Progenitor cell of endocrine pancreas (in vitro differentiated cells): ENCODE measurements around the gene FGR. TPM values are rescaled to one million over a fixed set of nuclear protein-coding genes. Genes with fewer than 3 reads are reported as not detected.
"Not testable (repeated sequence)": the region's sequence is repeated elsewhere in the genome, so short reads cannot be mapped to it uniquely, and the experiment has no call there.

ENCODE experiments used
- DNase-seq: peaks from one replicate; pipeline ENCODE4 v3.0.0; 2021; ENCODE audit warnings: low spot score; ENCODE audit not compliant: unreplicated experiment
- H3K27ac Mint-ChIP-seq: 2 replicates; pipeline ENCODE4 v1.8.0; 2021; ENCODE audit warnings: mild to moderate bottlenecking, moderate library complexity, mixed read lengths
- H3K27me3 Mint-ChIP-seq: 2 replicates; pipeline ENCODE4 v1.8.0; 2021; ENCODE audit warnings: mixed read lengths
- H3K36me3 Mint-ChIP-seq: 2 replicates; pipeline ENCODE4 v1.8.0; 2022; ENCODE audit warnings: mixed read lengths; ENCODE audit not compliant: insufficient read depth
- H3K4me1 Mint-ChIP-seq: 2 replicates; pipeline ENCODE4 v1.8.0; 2021; ENCODE audit warnings: low read depth, mixed read lengths
- H3K4me3 Mint-ChIP-seq: 2 replicates; pipeline ENCODE4 v1.8.0; 2021; ENCODE audit warnings: low read depth, mild to moderate bottlenecking, moderate library complexity, mixed read lengths
- H3K9me3 Mint-ChIP-seq: 2 replicates; pipeline ENCODE4 v1.8.0; 2021; ENCODE audit warnings: low read depth, mixed read lengths
- CTCF ChIP-seq: fragments of 200-600 bp; sonication (generic); IDR thresholded peaks from one replicate; pipeline ENCODE4 v1.5.0; 2021; ENCODE audit warnings: antibody characterized with exemption, mild to moderate bottlenecking; ENCODE audit not compliant: unreplicated experiment
- long read RNA-seq: library from polyadenylated mRNA; unstranded; transcript quantifications from one replicate; pipeline ENCODE4 v2.0.0, GENCODE V29; 2020
- total RNA-seq: library from RNA; stranded (reverse); gene quantifications from 2 replicates; pipeline ENCODE4 v1.2.1, GENCODE V29; 2021

FGR gene
- not detected in 2 replicates for total RNA-seq
- long read RNA-seq: 0 reads

GRCh38 chr1:27634985-27635367 lies at the start of gene FGR:
TSS of gene FGR (minus strand) at chr1:27635185. CDS start at chr1:27623916, 11,269 bp downstream.
- Mint-ChIP-seq H3K27ac (no peak within 1 kb of the TSS), H3K4me3 (peak within 1 kb of the TSS; percentile 41), H3K27me3 (peaks cover 61% of the 10 kb centered on the region), H3K36me3 (no peaks in the 10 kb centered on the region), H3K9me3 (no peaks in the 10 kb centered on the region), H3K4me1 (no peaks in the 10 kb centered on the region)
- no peak for TF ChIP-seq CTCF
- no peak for DNase-seq

- Mint-ChIP-seq H3K9me3 (peaks cover 20% of the 10 kb centered on the region), H3K27me3 (peaks cover 8% of the 10 kb centered on the region), H3K4me1 (peaks cover 9% of the 10 kb centered on the region), H3K27ac (no peak overlapping the region), H3K4me3 (no peak overlapping the region), H3K36me3 (peaks cover 9% of the 10 kb centered on the region)
- no peak for DNase-seq
- no peak for TF ChIP-seq CTCF
Measured at GRCh38 chr1:27684176-27684575, 49.2 kb upstream of the FGR start.

- Mint-ChIP-seq H3K36me3 (peaks cover 9% of the 10 kb centered on the region), H3K9me3 (peaks cover 20% of the 10 kb centered on the region), H3K4me1 (peaks cover 9% of the 10 kb centered on the region), H3K27ac (peak overlapping the region; percentile 88), H3K4me3 (peak overlapping the region; percentile 14), H3K27me3 (peaks cover 5% of the 10 kb centered on the region)
- TF ChIP-seq CTCF: no peak
- no peak for DNase-seq
Measured at GRCh38 chr1:27682351-27682944, 47.5 kb upstream of the FGR start.

- not testable (repeated sequence) for H3K27me3 Mint-ChIP-seq, H3K36me3 Mint-ChIP-seq, DNase-seq, H3K4me1 Mint-ChIP-seq, H3K4me3 Mint-ChIP-seq, H3K27ac Mint-ChIP-seq
- H3K9me3 Mint-ChIP-seq: peaks cover 20% of the 10 kb centered on the region
Measured at GRCh38 chr1:27681580-27681979, 46.6 kb upstream of the FGR start.

- H3K4me1 Mint-ChIP-seq, H3K4me3 Mint-ChIP-seq, H3K27ac Mint-ChIP-seq, H3K36me3 Mint-ChIP-seq, DNase-seq, H3K27me3 Mint-ChIP-seq: not testable (repeated sequence)
- peaks cover 20% of the 10 kb centered on the region for H3K9me3 Mint-ChIP-seq
Measured at GRCh38 chr1:27680225-27680791, 45.3 kb upstream of the FGR start.

GRCh38 chr1:27678747-27679146 lies 43.8 kb upstream of the FGR start:
- no peak for DNase-seq
- H3K27ac Mint-ChIP-seq: no peak overlapping the region
- no peak for TF ChIP-seq CTCF
- peaks cover 9% of the 10 kb centered on the region for H3K36me3 Mint-ChIP-seq
- H3K27me3 Mint-ChIP-seq: no peaks in the 10 kb centered on the region
- H3K4me3 Mint-ChIP-seq: no peak overlapping the region
- peaks cover 20% of the 10 kb centered on the region for H3K9me3 Mint-ChIP-seq
- H3K4me1 Mint-ChIP-seq: peaks cover 7% of the 10 kb centered on the region
